Neutrophil (primary cell): ENCODE measurements around the gene SETD5.
A peak's percentile ranks its signal among the peaks of the same experiment; 100 is the strongest.

Experiments
- H3K27ac ChIP-seq: fragments of 200-600 bp; sonication (generic); 2 replicates; pipeline ENCODE4 v1.5.1; 2016; ENCODE audit warnings: mild to moderate bottlenecking, moderate library complexity
- H3K27me3 ChIP-seq: fragments of 200-600 bp; sonication (generic); 2 replicates; pipeline ENCODE4 v1.6.0; 2016; ENCODE audit warnings: mild to moderate bottlenecking
- H3K36me3 ChIP-seq: fragments of 200-600 bp; sonication (generic); 2 replicates; pipeline ENCODE4 v1.5.1; 2017
- H3K4me1 ChIP-seq, 2 experiments: fragments of 200-600 bp in 1 of 2; sonication (generic) in 1 of 2; 1 replicate in 1 of 2; 2 replicates in 1 of 2; pipeline versions ENCODE4 v1.5.1 to v1.6.1; 2013 to 2016; ENCODE audit warnings: low read depth in 1 of 2, low read length in 1 of 2, mild to moderate bottlenecking in 1 of 2, moderate library complexity in 1 of 2; ENCODE audit not compliant: control insufficient read depth in 1 of 2, insufficient read depth in 1 of 2
- H3K4me3 ChIP-seq, 2 experiments: fragments of 200-600 bp in 1 of 2; sonication (generic) in 1 of 2; 1 replicate in 1 of 2; 2 replicates in 1 of 2; pipeline ENCODE4 v1.5.1; 2013 to 2016; ENCODE audit warnings: low read depth in 1 of 2, low read length in 1 of 2, mild to moderate bottlenecking in 1 of 2, moderate library complexity in 1 of 2
- H3K9me3 ChIP-seq: fragments of 200-600 bp; sonication (generic); 2 replicates; pipeline ENCODE4 v1.5.1; 2016
- TF ChIP-seq, protein P1 (sequence below): fragments of 200-600 bp; sonication (generic); IDR thresholded peaks from 2 replicates; pipeline ENCODE4 v1.5.1; 2016; ENCODE audit warnings: antibody characterized with exemption

The SETD5 gene

DNA sequence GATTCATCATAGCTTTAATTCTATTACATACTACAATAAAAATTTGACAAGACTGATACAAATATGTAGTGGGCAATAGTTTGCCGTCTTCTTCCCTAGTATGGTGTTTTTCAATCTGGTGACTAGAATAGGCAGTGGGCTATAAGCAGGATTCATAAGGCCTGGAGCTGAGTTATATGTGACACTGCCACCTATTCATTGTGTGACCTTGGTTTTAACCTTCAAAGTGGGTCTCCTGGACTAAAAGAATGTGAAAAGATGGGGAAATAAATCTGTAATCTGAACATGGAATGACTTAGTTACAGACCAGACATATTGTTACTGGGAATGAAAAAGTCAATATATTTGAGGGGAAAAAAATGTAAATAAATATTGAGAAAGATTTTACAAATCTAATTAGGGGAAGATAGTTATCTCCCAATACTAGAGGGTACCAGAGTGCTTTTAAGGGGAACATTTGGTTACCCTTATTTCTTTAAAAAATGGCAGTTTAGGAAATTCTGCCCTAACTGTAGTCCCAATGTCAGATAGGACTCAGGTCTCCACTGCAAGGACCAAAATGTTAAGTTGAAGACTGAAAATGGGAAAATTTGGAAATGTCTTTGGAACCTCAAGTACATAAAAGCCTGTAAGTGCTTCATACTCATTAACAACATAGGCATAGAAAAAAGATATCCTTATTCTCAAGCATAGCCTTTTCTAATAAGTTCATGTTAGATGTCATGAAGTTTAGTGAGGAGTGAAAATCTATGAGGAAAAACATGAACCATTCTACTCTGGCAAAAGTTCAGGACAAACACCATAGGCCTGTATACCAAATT lies 10.7 kb upstream of the SETD5 start:
- no peak overlapping the region for H3K4me3 ChIP-seq
- H3K27ac ChIP-seq, result peak overlapping the region; percentile 79
- H3K4me1 ChIP-seq, result peaks cover 34 to 54% of the 10 kb centered on the region in 2 experiments
- H3K9me3 ChIP-seq, result no peaks in the 10 kb centered on the region
- no peaks in the 10 kb centered on the region for H3K27me3 ChIP-seq
- TF ChIP-seq, protein P1, sequence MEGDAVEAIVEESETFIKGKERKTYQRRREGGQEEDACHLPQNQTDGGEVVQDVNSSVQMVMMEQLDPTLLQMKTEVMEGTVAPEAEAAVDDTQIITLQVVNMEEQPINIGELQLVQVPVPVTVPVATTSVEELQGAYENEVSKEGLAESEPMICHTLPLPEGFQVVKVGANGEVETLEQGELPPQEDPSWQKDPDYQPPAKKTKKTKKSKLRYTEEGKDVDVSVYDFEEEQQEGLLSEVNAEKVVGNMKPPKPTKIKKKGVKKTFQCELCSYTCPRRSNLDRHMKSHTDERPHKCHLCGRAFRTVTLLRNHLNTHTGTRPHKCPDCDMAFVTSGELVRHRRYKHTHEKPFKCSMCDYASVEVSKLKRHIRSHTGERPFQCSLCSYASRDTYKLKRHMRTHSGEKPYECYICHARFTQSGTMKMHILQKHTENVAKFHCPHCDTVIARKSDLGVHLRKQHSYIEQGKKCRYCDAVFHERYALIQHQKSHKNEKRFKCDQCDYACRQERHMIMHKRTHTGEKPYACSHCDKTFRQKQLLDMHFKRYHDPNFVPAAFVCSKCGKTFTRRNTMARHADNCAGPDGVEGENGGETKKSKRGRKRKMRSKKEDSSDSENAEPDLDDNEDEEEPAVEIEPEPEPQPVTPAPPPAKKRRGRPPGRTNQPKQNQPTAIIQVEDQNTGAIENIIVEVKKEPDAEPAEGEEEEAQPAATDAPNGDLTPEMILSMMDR, result no peak
- H3K36me3 ChIP-seq, result peaks cover 38% of the 10 kb centered on the region

DNA sequence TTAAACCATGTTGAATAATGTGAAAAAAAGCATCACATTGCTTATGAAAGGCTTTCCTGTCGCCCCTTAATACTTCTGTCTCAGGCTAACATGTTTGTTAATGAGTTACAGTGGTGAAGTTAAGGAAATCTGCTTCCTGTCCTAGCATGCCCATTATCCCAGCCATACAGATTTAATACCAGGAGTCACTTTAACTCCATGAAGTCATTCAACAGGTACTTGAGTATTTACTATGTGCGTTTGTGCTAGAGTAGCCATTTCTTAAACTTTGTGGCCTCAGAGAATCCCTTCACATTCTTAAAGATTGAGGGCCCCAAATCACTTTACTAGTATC lies 10.1 kb upstream of the SETD5 start:
- Histone ChIP-seq H3K27me3 (no peaks in the 10 kb centered on the region), H3K36me3 (peaks cover 38% of the 10 kb centered on the region), H3K4me3 (no peak overlapping the region), H3K9me3 (no peaks in the 10 kb centered on the region), H3K27ac (peak overlapping the region; percentile 79), H3K4me1 (peaks cover 40 to 60% of the 10 kb centered on the region in 2 experiments)
- TF ChIP-seq, protein P1, result no peak

DNA sequence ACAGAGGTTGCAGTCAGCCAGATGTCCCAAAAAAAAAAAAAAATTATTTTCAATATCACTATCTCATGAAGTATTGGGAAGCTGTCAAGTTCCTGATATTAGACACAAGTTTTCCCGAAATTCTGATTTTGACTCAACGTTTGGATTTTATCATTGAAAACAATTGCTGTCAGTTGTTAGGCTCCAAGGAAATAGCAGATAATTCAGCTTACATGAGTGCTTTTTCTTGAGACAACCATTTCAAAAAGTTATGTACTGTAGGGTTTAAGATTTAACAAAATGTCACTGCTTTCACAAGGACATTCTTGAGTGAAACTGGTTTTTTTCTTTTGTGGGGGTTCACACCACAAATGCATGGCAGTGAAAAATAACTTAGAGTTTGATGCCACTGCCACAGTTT lies 9.3 kb upstream of the SETD5 start:
- Histone ChIP-seq H3K27me3 (no peaks in the 10 kb centered on the region), H3K4me1 (peaks cover 48 to 68% of the 10 kb centered on the region in 2 experiments), H3K9me3 (no peaks in the 10 kb centered on the region), H3K4me3 (no peak overlapping the region), H3K36me3 (peaks cover 38% of the 10 kb centered on the region), H3K27ac (no peak overlapping the region)
- TF ChIP-seq, protein P1, result no peak

DNA sequence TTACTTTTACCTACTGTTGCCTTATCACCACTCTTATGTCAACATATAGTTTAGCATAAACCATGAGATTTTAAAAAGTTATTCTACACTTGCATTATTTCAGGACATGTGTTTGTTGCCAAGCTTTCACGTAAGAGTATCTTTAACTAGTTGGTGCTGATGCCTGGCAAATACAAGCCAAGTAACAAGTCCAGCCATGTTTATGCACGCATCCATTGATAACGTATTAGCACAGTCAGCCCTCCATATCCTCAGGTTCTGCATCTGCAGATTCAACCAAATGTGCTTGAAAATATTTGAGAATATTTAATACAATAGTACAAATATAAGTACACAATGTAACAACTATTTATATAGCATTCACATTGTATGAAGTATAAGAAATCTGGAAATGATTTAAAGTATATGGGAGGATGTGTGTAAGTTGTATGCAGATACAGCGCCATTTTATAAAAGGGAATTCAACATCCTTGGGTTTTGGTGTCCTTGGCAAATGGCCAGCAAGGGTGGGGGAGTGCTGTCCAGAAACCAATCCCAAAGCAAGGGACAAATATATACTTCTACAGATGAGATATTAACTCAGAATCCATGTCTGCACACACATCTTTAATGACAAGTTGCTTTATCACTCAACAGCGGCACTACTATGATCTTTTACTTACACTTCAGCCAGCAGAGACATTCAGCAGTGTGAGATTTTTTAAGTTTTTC lies 8.7 kb upstream of the SETD5 start:
- TF ChIP-seq, protein P1, result no peak
- no peak overlapping the region for H3K27ac ChIP-seq

DNA sequence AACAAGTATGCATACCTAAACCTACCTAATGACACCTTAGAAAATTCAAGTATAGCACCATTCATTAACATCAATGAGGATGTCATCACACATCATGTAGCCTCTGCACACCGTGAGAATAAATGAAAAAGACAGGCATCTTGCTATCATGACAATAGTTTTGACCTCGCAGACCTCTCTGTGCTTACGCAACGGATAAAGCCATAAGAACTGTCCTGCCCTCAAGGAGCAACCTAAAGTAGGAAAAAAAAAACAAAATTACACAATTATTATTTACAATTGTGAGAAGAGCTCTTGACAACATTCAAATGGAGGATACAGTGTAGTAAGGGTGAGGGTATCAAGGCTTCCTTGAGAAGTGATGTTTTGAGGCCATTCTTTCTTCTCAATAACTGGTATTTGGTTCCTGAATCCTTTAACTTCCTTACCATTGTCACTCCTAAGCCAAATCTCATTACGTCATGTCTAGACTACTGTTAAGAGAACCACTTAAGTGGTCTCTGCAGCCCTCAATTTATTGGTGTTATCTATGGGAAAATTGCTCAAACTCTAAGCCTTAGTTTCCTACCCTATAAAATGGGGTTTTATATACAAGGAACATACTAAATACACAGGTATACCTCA lies 7.0 kb upstream of the SETD5 start:
- H3K9me3 ChIP-seq, result no peaks in the 10 kb centered on the region
- H3K27ac ChIP-seq, result peak overlapping the region; percentile 74
- TF ChIP-seq, protein P1, result no peak
- H3K27me3 ChIP-seq, result no peaks in the 10 kb centered on the region
- no peak overlapping the region for H3K4me3 ChIP-seq
- peaks cover 38% of the 10 kb centered on the region for H3K36me3 ChIP-seq
- peaks cover 61 to 74% of the 10 kb centered on the region in 2 experiments for H3K4me1 ChIP-seq

More for the DNA sequence above, 8.7 kb upstream of the SETD5 start:
- no peak overlapping the region for H3K4me3 ChIP-seq
- H3K36me3 ChIP-seq, result peaks cover 38% of the 10 kb centered on the region
- H3K27me3 ChIP-seq, result no peaks in the 10 kb centered on the region
- H3K4me1 ChIP-seq, result peaks cover 54 to 74% of the 10 kb centered on the region in 2 experiments
- H3K9me3 ChIP-seq, result no peaks in the 10 kb centered on the region
